GM20000 (cell line): ENCODE data around the gene CCDC141.

Experiments used
- DNase-seq: peaks from one replicate; pipeline ENCODE4 v3.0.0; 2012; ENCODE audit warnings: low spot score
- CTCF ChIP-seq: IDR thresholded peaks from 2 replicates; pipeline ENCODE4 v1.5.1; 2012; ENCODE audit warnings: mild to moderate bottlenecking, control low read depth; ENCODE audit errors: extremely low read depth, missing control alignments

CCDC141 gene

GRCh38 chr2:178824181-178824580 is 225.8 kb downstream of the CCDC141 start:
- TF ChIP-seq CTCF, result no peak
- no peak for DNase-seq

- TF ChIP-seq CTCF, result no peak
- peak; percentile 25 for DNase-seq
Measured at GRCh38 chr2:178819992-178820391, 229.9 kb downstream of the CCDC141 start.

- DNase-seq, result no peak
- TF ChIP-seq CTCF, result no peak
Measured at GRCh38 chr2:178819147-178819875, 230.6 kb downstream of the CCDC141 start.

GRCh38 chr2:178811901-178812300 is 238.0 kb downstream of the CCDC141 start:
- no peak for DNase-seq
- TF ChIP-seq CTCF, result no peak

- DNase-seq, result no peak
Measured at GRCh38 chr2:178811045-178811444, 238.9 kb downstream of the CCDC141 start.

GRCh38 chr2:178810422-178810821 is 239.5 kb downstream of the CCDC141 start:
- no peak for TF ChIP-seq CTCF
- DNase-seq, result no peak

More at GRCh38 chr2:178811045-178811444, 238.9 kb downstream of the CCDC141 start:
- no peak for TF ChIP-seq CTCF

- no peak for DNase-seq
- TF ChIP-seq CTCF, result no peak
Measured at GRCh38 chr2:178807227-178808008, 242.5 kb downstream of the CCDC141 start, which contains the start of gene TTN. TSS of gene TTN (minus strand) at chr2:178807423. CDS start at chr2:178804642, 2,781 bp downstream.
